Measurements from ENCODE around the gene ZNF865. TPM values are rescaled to one million over a fixed set of nuclear protein-coding genes. Genes with fewer than 3 reads are reported as not detected.

Gene ZNF865
- total and polyA plus RNA-seq, 2 of the 8 experiments (the other 6 are each of a cell fraction or from before 2014, with no cell fraction given), result 3.5 to 13.6 TPM

- H3K27me3 ChIP-seq (replicated peaks in 1 of 4; ENCODE audit: control insufficient read depth in 3 of 4, extremely low read depth in 1 of 4, insufficient read depth in 3 of 4, low read length in 3 of 4), result no peaks in the 10 kb centered on the region
- H3K27ac ChIP-seq (ENCODE audit: low read depth, low read length), result no peak overlapping the region
- peaks cover 7 to 69% of the 10 kb centered on the region in 2 experiments; a peak in 3 of 4 replicates for H3K79me2 ChIP-seq (ENCODE audit: control insufficient read depth in 1 of 2, insufficient read depth in 2 of 2, low read length in 2 of 2)
- no peak overlapping the region for H3K4ac ChIP-seq (replicated peaks; ENCODE audit: insufficient read length, low read depth, low read length)
- FAIRE-seq, result no peak
- no peak overlapping the region for H2BK120ac ChIP-seq (replicated peaks; ENCODE audit: low read depth, low read length)
- H2AK5ac ChIP-seq (ENCODE audit: low read depth, low read length), result no peak overlapping the region
- H3K14ac ChIP-seq (ENCODE audit: insufficient read length), result no peak overlapping the region
- no peak overlapping the region for H3K23ac ChIP-seq (ENCODE audit: insufficient read length)
- H3K36me3 ChIP-seq (ENCODE audit: control insufficient read depth in 2 of 4, insufficient read depth in 4 of 4, low read length in 3 of 4), result peaks cover 54 to 77% (median 66%) of the 10 kb centered on the region in 4 experiments
- no peak overlapping the region for H4K5ac ChIP-seq (ENCODE audit: insufficient read length, low read depth, low read length)
- H3K4me2 ChIP-seq (ENCODE audit: insufficient read depth in 1 of 2, low read depth in 2 of 2, low read length in 2 of 2), result no peak overlapping the region
- peaks cover 43 to 56% of the 10 kb centered on the region in 2 experiments for H4K20me1 ChIP-seq (replicated peaks in 1 of 2; ENCODE audit: control insufficient read depth in 1 of 2, insufficient read depth in 2 of 2, low read length in 2 of 2)
- H3K79me1 ChIP-seq (ENCODE audit: low read depth, low read length), result peaks cover 15% of the 10 kb centered on the region
- no peak overlapping the region for H2BK20ac ChIP-seq (ENCODE audit: low read length)
- H2BK15ac ChIP-seq (ENCODE audit: low read length), result no peak overlapping the region
- H2BK5ac ChIP-seq (ENCODE audit: low read depth, low read length), result no peak overlapping the region
- H2BK12ac ChIP-seq (ENCODE audit: low read depth, low read length), result no peak overlapping the region
- TF ChIP-seq TBP (IDR thresholded peaks at IDR 0.05; ENCODE audit: low read depth, low read length) (no peak), CBX5 (IDR thresholded peaks at IDR 0.05; ENCODE audit: low read depth, low read length) (no peak), POLR2A (IDR thresholded peaks at IDR 0.05; ENCODE audit: control extremely low read depth in 1 of 2, low read depth in 2 of 2, low read length in 2 of 2) (peak in 1 of 2 experiments; percentile 22; a peak in 1 of 3 replicates), RNF2 (IDR thresholded peaks at IDR 0.05; ENCODE audit: borderline replicate concordance, low read depth, low read length, missing control alignments, poor library complexity, severe bottlenecking) (no peak), POLR2AphosphoS5 (IDR thresholded peaks at IDR 0.05; ENCODE audit: low read depth, low read length) (0 out of 2 replicates have a peak, but pooled peaks have one; percentile 5), PHF8 (conservative IDR thresholded peaks at IDR 0.05; ENCODE audit: low read depth, low read length) (no peak)
- H4K91ac ChIP-seq (replicated peaks; ENCODE audit: insufficient read length, low read length), result no peak overlapping the region
- POLR2A ChIA-PET (ENCODE audit: partially characterized antibody), result interaction anchor here (0.7 to 7.1 kb wide), 5 partner anchors 8 to 27 kb away, joined by 3 to 75 read pairs (median 3); partner anchors contain the start of gene U2AF2
- peaks cover 0 to 5% (median 2%) of the 10 kb centered on the region in 4 experiments; a peak in 5 of 7 replicates for H3K4me1 ChIP-seq (replicated peaks in 1 of 4; ENCODE audit: control insufficient read depth in 3 of 4, insufficient read depth in 4 of 4, low read length in 3 of 4)
- H3K4me3 ChIP-seq (ENCODE audit: extremely low read depth in 1 of 4, insufficient read depth in 2 of 4, low read depth in 3 of 4, low read length in 4 of 4), result no peak overlapping the region
- no peaks in the 10 kb centered on the region for H3K9me3 ChIP-seq (ENCODE audit: insufficient read depth in 2 of 2, low read depth in 1 of 2, low read length in 1 of 2)
- DNase-seq (ENCODE audit: low read depth in 1 of 2, low spot score in 2 of 2), result no peak
- whole genome bisulfite sequencing, 2 experiments (ENCODE audit: extremely low coverage in 1 of 2, insufficient coverage in 1 of 2, insufficient read length in 1 of 2, insufficient replicate concordance in 2 of 2, low coverage in 1 of 2, low lambda C conversion rate in 2 of 2, missing lambda C conversion rate in 1 of 2), result 95% methylated on average over 12 of the region's 12 CpGs; no CpG with 5 or more reads in 1 of the 2 experiments
- H3K23me2 ChIP-seq (ENCODE audit: low read depth, low read length), result no peaks in the 10 kb centered on the region
- no peak overlapping the region for H2AFZ ChIP-seq (ENCODE audit: low read length)
- no peak overlapping the region for H4K8ac ChIP-seq (ENCODE audit: extremely low read depth, insufficient read depth, low read length)
- H3K9ac ChIP-seq (replicated peaks in 1 of 4; ENCODE audit: extremely low read depth in 1 of 4, low read depth in 3 of 4, low read length in 3 of 4), result no peak overlapping the region
- H3K56ac ChIP-seq (replicated peaks; ENCODE audit: insufficient read length, low read depth, low read length), result no peak overlapping the region
- CTCF ChIA-PET (ENCODE audit: partially characterized antibody), result no interaction called here
- H3K18ac ChIP-seq (ENCODE audit: extremely low read depth, low read length), result no peak overlapping the region
These were observed 61.0 kb downstream of the ZNF865 start for GRCh38 chr19:55666343-55667005.

Data from H1 (cell line).